ENCODE data around the gene CISD3.

DNA sequence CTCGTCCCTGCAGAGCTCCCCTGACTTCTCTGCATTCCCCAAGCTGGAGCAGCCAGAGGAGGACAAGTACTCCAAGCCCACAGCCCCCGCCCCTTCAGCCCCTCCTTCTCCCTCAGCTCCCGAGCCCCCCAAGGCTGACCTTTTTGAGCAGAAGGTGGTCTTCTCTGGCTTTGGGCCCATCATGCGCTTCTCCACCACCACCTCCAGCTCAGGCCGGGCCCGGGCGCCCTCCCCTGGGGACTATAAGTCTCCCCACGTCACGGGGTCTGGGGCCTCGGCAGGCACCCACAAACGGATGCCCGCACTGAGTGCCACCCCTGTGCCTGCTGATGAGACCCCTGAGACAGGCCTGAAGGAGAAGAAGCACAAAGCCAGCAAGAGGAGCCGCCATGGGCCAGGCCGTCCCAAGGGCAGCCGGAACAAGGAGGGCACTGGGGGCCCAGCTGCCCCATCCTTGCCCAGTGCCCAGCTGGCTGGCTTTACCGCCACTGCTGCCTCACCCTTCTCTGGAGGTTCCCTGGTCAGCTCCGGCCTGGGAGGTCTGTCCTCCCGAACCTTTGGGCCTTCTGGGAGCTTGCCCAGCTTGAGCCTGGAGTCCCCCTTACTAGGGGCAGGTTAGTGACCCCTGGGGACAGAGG is 13.7 kb upstream of the CISD3 start:
- TF ChIP-seq EZH2phosphoT487 (IDR thresholded peaks at IDR 0.05; ENCODE audit: insufficient read depth, low read depth) (no peak), EZH2 (IDR thresholded peaks at IDR 0.05; ENCODE audit: insufficient read depth, poor library complexity, severe bottlenecking) (no peak)

Data from GM23248 (cell line).